Measurements from ENCODE around the gene ING1. TPM values are rescaled to one million over a fixed set of nuclear protein-coding genes. Genes with fewer than 3 reads are reported as not detected.

ING1 gene
- total and polyA plus RNA-seq, 12 donors: 4.1 to 15.6 (median 6.3) TPM

- no peak for ATAC-seq
- intact Hi-C loops (cut with DNase I): no loop called here
- no peaks in the 10 kb centered on the region for H3K36me3 ChIP-seq
- peaks cover 0 to 16% (median 0%) of the 10 kb centered on the region in 11 donors for H3K9me3 ChIP-seq
- DNase-seq: no peak
- H3K4me3 ChIP-seq: no peak overlapping the region
- no peak for TF ChIP-seq CTCF (IDR thresholded peaks at IDR 0.05)
- H3K4me1 ChIP-seq: no peaks in the 10 kb centered on the region
- no peaks in the 10 kb centered on the region for H3K27me3 ChIP-seq
- 65 to 70% methylated on average over 1 of the region's 1 CpG for WGBS, 2 donors
- no peak overlapping the region for H3K27ac ChIP-seq
These were observed 30.2 kb downstream of the ING1 start for GRCh38 chr13:110743687-110744086.

- peaks cover 0 to 22% (median 0%) of the 10 kb centered on the region in 11 donors for H3K9me3 ChIP-seq
- H3K4me1 ChIP-seq: no peaks in the 10 kb centered on the region
- ATAC-seq (no peak), DNase-seq (no peak)
- no peak for TF ChIP-seq CTCF (IDR thresholded peaks at IDR 0.05)
- no peaks in the 10 kb centered on the region for H3K36me3 ChIP-seq
- intact Hi-C loops (cut with DNase I): no loop called here
- no peaks in the 10 kb centered on the region for H3K27me3 ChIP-seq
- H3K4me3 ChIP-seq: no peak overlapping the region
- no peak overlapping the region for H3K27ac ChIP-seq
- 69 to 76% methylated on average over 1 of the region's 1 CpG for WGBS, 2 donors
These were observed 32.9 kb downstream of the ING1 start for GRCh38 chr13:110746438-110746837.

- TF ChIP-seq CTCF (IDR thresholded peaks at IDR 0.05): no peak
- peaks cover 0 to 28% (median 0%) of the 10 kb centered on the region in 11 donors for H3K9me3 ChIP-seq
- intact Hi-C loops (cut with DNase I): no loop called here
- 61 to 72% methylated on average over 4 of the region's 4 CpGs for WGBS, 2 donors
- H3K27ac ChIP-seq: no peak overlapping the region
- H3K36me3 ChIP-seq: no peaks in the 10 kb centered on the region
- ATAC-seq (no peak), DNase-seq (no peak)
- no peaks in the 10 kb centered on the region for H3K27me3 ChIP-seq
- no peaks in the 10 kb centered on the region for H3K4me1 ChIP-seq
- H3K4me3 ChIP-seq: no peak overlapping the region
These were observed 34.8 kb downstream of the ING1 start for GRCh38 chr13:110748271-110748670.

GRCh38 chr13:110756219-110756631 is 42.7 kb downstream of the ING1 start:
- DNase-seq: no peak
- H3K4me3 ChIP-seq: no peak overlapping the region
- no peak overlapping the region for H3K27ac ChIP-seq
- H3K36me3 ChIP-seq: no peaks in the 10 kb centered on the region
- no peak for TF ChIP-seq CTCF (IDR thresholded peaks at IDR 0.05)
- H3K27me3 ChIP-seq: no peaks in the 10 kb centered on the region
- ATAC-seq: no peak
- peaks cover 0 to 14% (median 0%) of the 10 kb centered on the region in 11 donors for H3K9me3 ChIP-seq
- 61 to 65% methylated on average over 3 of the region's 3 CpGs for WGBS, 2 donors
- intact Hi-C loops (cut with DNase I): no loop called here
- no peaks in the 10 kb centered on the region for H3K4me1 ChIP-seq
